Ovary (tissue), 9 donors: ENCODE results near the gene CFAP141. TPM values are rescaled to one million over a fixed set of nuclear protein-coding genes. Genes with fewer than 3 reads are reported as not detected.
A peak's percentile ranks its signal among the peaks of the same experiment; 100 is the strongest.

Experiments used
- DNase-seq, 5 donors: peaks; one replicate each; pipeline ENCODE4 v3.0.0-alpha.2; 2019 to 2020
- H3K27ac ChIP-seq, 2 donors: fragments of 200-600 bp; one replicate each; pipeline versions ENCODE4 v1.5.1 to v1.8.0; 2019 to 2022
- H3K27me3 ChIP-seq: fragments of 200-600 bp; one replicate; pipeline ENCODE4 v1.8.0; 2022
- H3K36me3 ChIP-seq: fragments of 200-600 bp; sonication (generic); one replicate; pipeline ENCODE4 v1.5.1; 2019
- H3K4me1 ChIP-seq: one replicate; pipeline ENCODE4 v1.8.1; 2013; ENCODE audit warnings: mild to moderate bottlenecking, moderate library complexity; ENCODE audit not compliant: insufficient read depth
- H3K4me3 ChIP-seq: fragments of 200-600 bp; sonication (generic); one replicate; pipeline ENCODE4 v1.5.1; 2017
- H3K9me3 ChIP-seq, 2 donors: fragments of 200-600 bp in 1 of 2; sonication (generic) in 1 of 2; one replicate each; pipeline versions ENCODE4 v1.5.1 to v1.8.1; 2013 to 2019; ENCODE audit warnings: mild to moderate bottlenecking in 1 of 2, moderate library complexity in 1 of 2
- EP300 ChIP-seq: sonication (generic); formaldehyde crosslinking; IDR thresholded peaks from one replicate; pipeline ENCODE4 v1.6.1; 2017; ENCODE audit warnings: antibody characterized with exemption
- POLR2A ChIP-seq: fragments of 450-650 bp; IDR thresholded peaks from one replicate; pipeline ENCODE4 v1.6.1; 2017; ENCODE audit warnings: antibody characterized with exemption, mild to moderate bottlenecking, moderate library complexity
- WGBS, 3 donors: extraction: QIAGEN DNeasy Blood & Tissue Kit in 1 of 3; methylation state at CpG; one replicate each; pipeline versions ENCODE4 v1.1.5 to v1.1.7; 2013 to 2017; 5-methylcytosine and 5-hydroxymethylcytosine counted together
- intact Hi-C, 4 donors: fragments of 100-400 bp; cut with DNase I; formaldehyde crosslinking; loops; one replicate each; pipeline versions ENCODE4 v1.11.0 to v1.15.1; 2022 to 2023
- microRNA counts: library from miRNA; unstranded; fragments of <30 nt; microRNA quantifications from one replicate; lab custom pipeline; 2016
- microRNA-seq, 3 donors: library from miRNA; unstranded; fragments of <30 nt; microRNA quantifications; one replicate each; pipeline versions ENCODE4 to v1.2.0, GENCODE V29; 2019 to 2020
- polyA plus RNA-seq, 2 donors: library from polyadenylated mRNA; stranded (reverse); fragments of 200-250 nt in 1 of 2; fragments of 350-450 nt in 1 of 2; fragmentation: Illumina TruSeq in 1 of 2; extraction: RNeasy Lipid Tissue Mini Kit (QIAGEN cat#74804) in 1 of 2; gene quantifications; one replicate each; pipeline ENCODE4 v1.2.3, GENCODE V29; 2013 to 2014
- small RNA-seq: library from RNA; depleted of rRNA; stranded (forward); fragments of <200 nt; gene quantifications from one replicate; pipeline ENCODE3, GENCODE V24; 2016
- total RNA-seq, 7 donors: library from RNA; depleted of rRNA in 2 of 7; stranded (reverse); fragments of >200 nt in 2 of 7; fragmentation: NEBNext Ultra II Directional in 3 of 7; extraction: Animal tissue kit (Norgen Biotek cat#: 25700) in 3 of 7; gene quantifications; one replicate each; pipeline versions ENCODE4 v1.1.0 to v1.2.4, GENCODE V29; 2016 to 2023
- TF ChIP-seq, protein P1 (sequence below), 3 donors: fragments of 450-650 bp in 2 of 3; fragments of 200-600 bp in 1 of 3; IDR thresholded peaks; one replicate each; pipeline versions ENCODE4 v1.5.1 to v1.8.0; 2016 to 2022; ENCODE audit warnings: antibody characterized with exemption in 3 of 3, mild to moderate bottlenecking in 1 of 3
- donor health status: DM: no; HTN: no; CAD: no; lungs with moderate emphysema.
- donor health status: DM: no; HTN: no; CAD: no.
- donor health status: Bipolar disorder and iron deficiency.
- donor health status: DM: yes; HTN: yes; CAD: no.
- donor health status: DM: no; HTN: no; CAD: no.
- donor health status: DM: yes; HTN: yes; CAD: no.

CFAP141 gene
- total and polyA plus RNA-seq, 9 donors = 2.4 TPM; not detected in 8

DNA sequence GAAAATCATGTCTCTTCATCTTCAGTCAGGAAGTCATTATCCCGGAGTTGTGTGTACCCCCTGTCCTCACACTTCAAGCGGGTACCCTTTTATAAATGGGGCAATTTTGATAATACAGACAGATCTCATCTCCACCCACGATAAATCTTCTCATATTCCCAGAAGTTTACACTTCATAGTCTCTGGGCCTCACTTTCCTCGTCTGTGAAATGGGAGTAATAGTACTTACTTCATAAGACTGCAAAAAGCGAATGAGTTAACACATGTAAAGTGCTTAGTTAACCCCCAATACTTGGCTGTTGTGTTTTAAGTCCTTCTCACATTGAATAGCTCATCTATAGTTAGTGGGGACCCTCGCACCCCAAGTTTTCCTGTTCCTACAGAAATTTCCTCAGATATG is 52.1 kb downstream of the CFAP141 start:
- intact Hi-C loops = no loop called here
- 95 to 97% (median 96%) methylated on average over 6 of the region's 6 CpGs for WGBS, 3 donors
- Histone ChIP-seq H3K36me3 (no peaks in the 10 kb centered on the region), H3K27me3 (no peaks in the 10 kb centered on the region), H3K4me3 (no peak overlapping the region), H3K4me1 (no peaks in the 10 kb centered on the region), H3K27ac (no peak overlapping the region), H3K9me3 (no peaks in the 10 kb centered on the region)
- TF ChIP-seq, protein P1, sequence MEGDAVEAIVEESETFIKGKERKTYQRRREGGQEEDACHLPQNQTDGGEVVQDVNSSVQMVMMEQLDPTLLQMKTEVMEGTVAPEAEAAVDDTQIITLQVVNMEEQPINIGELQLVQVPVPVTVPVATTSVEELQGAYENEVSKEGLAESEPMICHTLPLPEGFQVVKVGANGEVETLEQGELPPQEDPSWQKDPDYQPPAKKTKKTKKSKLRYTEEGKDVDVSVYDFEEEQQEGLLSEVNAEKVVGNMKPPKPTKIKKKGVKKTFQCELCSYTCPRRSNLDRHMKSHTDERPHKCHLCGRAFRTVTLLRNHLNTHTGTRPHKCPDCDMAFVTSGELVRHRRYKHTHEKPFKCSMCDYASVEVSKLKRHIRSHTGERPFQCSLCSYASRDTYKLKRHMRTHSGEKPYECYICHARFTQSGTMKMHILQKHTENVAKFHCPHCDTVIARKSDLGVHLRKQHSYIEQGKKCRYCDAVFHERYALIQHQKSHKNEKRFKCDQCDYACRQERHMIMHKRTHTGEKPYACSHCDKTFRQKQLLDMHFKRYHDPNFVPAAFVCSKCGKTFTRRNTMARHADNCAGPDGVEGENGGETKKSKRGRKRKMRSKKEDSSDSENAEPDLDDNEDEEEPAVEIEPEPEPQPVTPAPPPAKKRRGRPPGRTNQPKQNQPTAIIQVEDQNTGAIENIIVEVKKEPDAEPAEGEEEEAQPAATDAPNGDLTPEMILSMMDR (IDR thresholded peaks at IDR 0.05) = no peak
- no peak for TF ChIP-seq EP300
- TF ChIP-seq POLR2A = no peak
- no peak for DNase-seq

DNA sequence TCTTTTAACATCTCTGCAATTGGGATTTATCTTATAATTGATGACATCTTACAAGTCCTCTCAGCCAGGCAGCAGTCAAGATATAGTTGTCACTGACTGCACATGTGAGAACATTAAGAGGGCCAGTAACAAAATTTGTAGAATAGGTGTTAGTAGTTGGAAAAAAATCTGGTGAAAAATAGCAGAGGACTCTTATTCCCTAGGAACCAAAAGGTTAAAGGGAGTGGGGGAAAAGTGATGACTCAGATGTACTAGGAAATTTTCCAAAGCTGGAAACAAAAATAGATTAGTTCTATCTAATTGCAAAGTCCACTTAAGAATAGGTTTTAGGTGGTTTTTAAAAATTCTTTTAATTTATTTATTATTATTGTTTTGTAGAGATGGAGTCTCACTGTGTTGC is 54.8 kb downstream of the CFAP141 start:
- DNase-seq = no peak
- no peaks in the 10 kb centered on the region for H3K36me3 ChIP-seq
- no peaks in the 10 kb centered on the region for H3K4me1 ChIP-seq
- no peak overlapping the region for H3K4me3 ChIP-seq
- intact Hi-C loops = no loop called here
- no peaks in the 10 kb centered on the region for H3K27me3 ChIP-seq
- TF ChIP-seq POLR2A (no peak), EP300 (no peak)
- TF ChIP-seq, protein P1 (IDR thresholded peaks at IDR 0.05) = no peak
- no peaks in the 10 kb centered on the region for H3K9me3 ChIP-seq
- H3K27ac ChIP-seq = no peak overlapping the region

MicroRNA genes within 50 kb of the gene (microRNA counts, 767-probe panel; counts per million panel counts)
- 530 counts per million, percentile 78 among the panel's probes with 10 or more counts for microRNA hsa-miR-190b (lab: Ali Mortazavi, UCI)

Small RNA genes lying within 50 kb of the gene (microRNA-seq; reads per million reads assigned to microRNA genes)
- gene MIR190B = 3.8 to 8.2 (median 4.3) reads per million in 3 donors

Small RNA genes lying within 50 kb of the gene (small RNA-seq; reads per million reads assigned to genes)
- 1.8 reads per million, percentile 70 among the genes with 10 or more reads in this experiment for gene MIR190B

Other genes starting within 250 kb of the CFAP141 start
- gene CRTC2, start 247.7 kb downstream of the CFAP141 start, total RNA-seq = 10 to 100 TPM; 19.2 to 52.5 (median 37.9) TPM
- 10 to 100 TPM; 20.3 to 44.6 TPM for gene CRTC2, start 247.7 kb downstream of the CFAP141 start, polyA plus RNA-seq
- gene SLC39A1, start 242.8 kb downstream of the CFAP141 start, total RNA-seq = 10 to 100 TPM; 59.3 to 83.7 (median 67.2) TPM
- gene SLC39A1, start 242.8 kb downstream of the CFAP141 start, polyA plus RNA-seq = 100 to 1,000 TPM in 1 of 2 donors, 10 to 100 TPM in 1; 83.6 to 121 TPM
- 10 to 100 TPM; 10.5 to 24.9 (median 14.9) TPM for gene CREB3L4, start 238.4 kb downstream of the CFAP141 start, total RNA-seq
- gene CREB3L4, start 238.4 kb downstream of the CFAP141 start, polyA plus RNA-seq = 10 to 100 TPM; 17.6 to 27.2 TPM
- gene JTB, start 228.7 kb downstream of the CFAP141 start, total RNA-seq = 100 to 1,000 TPM in 2 of 7 donors, 10 to 100 TPM in 5; 82.7 to 207 (median 88.6) TPM
- gene JTB, start 228.7 kb downstream of the CFAP141 start, polyA plus RNA-seq = 100 to 1,000 TPM in 1 of 2 donors, 10 to 100 TPM in 1; 77.5 to 150 TPM
- 100 to 1,000 TPM in 4 of 7 donors, 10 to 100 TPM in 3; 31.4 to 147 (median 101) TPM for gene RAB13, start 220.0 kb downstream of the CFAP141 start, total RNA-seq
- gene RAB13, start 220.0 kb downstream of the CFAP141 start, polyA plus RNA-seq = 100 to 1,000 TPM; 155 to 190 TPM
- gene RPS27, start 215.6 kb downstream of the CFAP141 start, total RNA-seq = 1,000 to 10,000 TPM; 3,441 to 7,027 (median 4,323) TPM
- gene RPS27, start 215.6 kb downstream of the CFAP141 start, polyA plus RNA-seq = over 10,000 TPM; 15,496 to 24,704 TPM
- gene NUP210L, start 51.3 kb downstream of the CFAP141 start, total RNA-seq = under 1 TPM in 2 of 7 donors, not detected in 5; 0.07 to 0.10 TPM
- gene NUP210L, start 51.3 kb downstream of the CFAP141 start, polyA plus RNA-seq = not detected
- gene TPM3, start 14.2 kb downstream of the CFAP141 start, total RNA-seq = 100 to 1,000 TPM in 4 of 7 donors, 10 to 100 TPM in 3; 83.8 to 146 (median 120) TPM
- gene TPM3, start 14.2 kb downstream of the CFAP141 start, polyA plus RNA-seq = 100 to 1,000 TPM in 1 of 2 donors, 10 to 100 TPM in 1; 78.0 to 316 TPM
- 100 to 1,000 TPM in 5 of 7 donors, 10 to 100 TPM in 2; 45.5 to 161 (median 133) TPM for gene UBAP2L, start 14.6 kb upstream of the CFAP141 start, total RNA-seq
- gene UBAP2L, start 14.6 kb upstream of the CFAP141 start, polyA plus RNA-seq = 100 to 1,000 TPM in 1 of 2 donors, 10 to 100 TPM in 1; 76.4 to 172 TPM
- gene HAX1, start 66.3 kb upstream of the CFAP141 start, total RNA-seq = 100 to 1,000 TPM in 2 of 7 donors, 10 to 100 TPM in 5; 67.2 to 134 (median 81.3) TPM
- gene HAX1, start 66.3 kb upstream of the CFAP141 start, polyA plus RNA-seq = 100 to 1,000 TPM in 1 of 2 donors, 10 to 100 TPM in 1; 90.1 to 198 TPM
- 1 to 10 TPM in 1 of 7 donors, under 1 TPM in 1, not detected in 5; 0.23 to 1.0 TPM for gene AQP10, start 114.8 kb upstream of the CFAP141 start, total RNA-seq
- under 1 TPM in 1 of 2 donors, not detected in 1; 0.13 TPM for gene AQP10, start 114.8 kb upstream of the CFAP141 start, polyA plus RNA-seq
- gene ATP8B2, start 119.2 kb upstream of the CFAP141 start, total RNA-seq = 100 to 1,000 TPM in 1 of 7 donors, 10 to 100 TPM in 6; 59.7 to 112 (median 83.7) TPM
- gene ATP8B2, start 119.2 kb upstream of the CFAP141 start, polyA plus RNA-seq = 10 to 100 TPM; 53.0 to 54.7 TPM
- gene IL6R, start 199.0 kb upstream of the CFAP141 start, total RNA-seq = 10 to 100 TPM in 6 of 7 donors, 1 to 10 TPM in 1; 7.5 to 37.0 (median 12.9) TPM
- 1 to 10 TPM; 6.5 to 9.1 TPM for gene IL6R, start 199.0 kb upstream of the CFAP141 start, polyA plus RNA-seq